ENCODE data around the gene STMND1. TPM values are rescaled to one million over a fixed set of nuclear protein-coding genes. Genes with fewer than 3 reads are reported as not detected.

Gene STMND1
- polyA plus RNA-seq (2011; rRNA removed), result not detected in 2 replicates
- polyA plus RNA-seq (2012; cell fraction: cytosol; rRNA removed), result not detected in 2 replicates
- polyA plus RNA-seq (2012; cell fraction: nucleus; rRNA removed), result not detected in 2 replicates
- not detected in 3 replicates for polyA plus RNA-seq (2017; fragmentation: RNase III; extraction: RNeasy Plus Mini Kit Qiagen cat#74134 plus additional on column Dnase treatment)
- polyA minus RNA-seq (2011; rRNA and poly(A)+ RNA removed), result not detected in 2 replicates

DNA sequence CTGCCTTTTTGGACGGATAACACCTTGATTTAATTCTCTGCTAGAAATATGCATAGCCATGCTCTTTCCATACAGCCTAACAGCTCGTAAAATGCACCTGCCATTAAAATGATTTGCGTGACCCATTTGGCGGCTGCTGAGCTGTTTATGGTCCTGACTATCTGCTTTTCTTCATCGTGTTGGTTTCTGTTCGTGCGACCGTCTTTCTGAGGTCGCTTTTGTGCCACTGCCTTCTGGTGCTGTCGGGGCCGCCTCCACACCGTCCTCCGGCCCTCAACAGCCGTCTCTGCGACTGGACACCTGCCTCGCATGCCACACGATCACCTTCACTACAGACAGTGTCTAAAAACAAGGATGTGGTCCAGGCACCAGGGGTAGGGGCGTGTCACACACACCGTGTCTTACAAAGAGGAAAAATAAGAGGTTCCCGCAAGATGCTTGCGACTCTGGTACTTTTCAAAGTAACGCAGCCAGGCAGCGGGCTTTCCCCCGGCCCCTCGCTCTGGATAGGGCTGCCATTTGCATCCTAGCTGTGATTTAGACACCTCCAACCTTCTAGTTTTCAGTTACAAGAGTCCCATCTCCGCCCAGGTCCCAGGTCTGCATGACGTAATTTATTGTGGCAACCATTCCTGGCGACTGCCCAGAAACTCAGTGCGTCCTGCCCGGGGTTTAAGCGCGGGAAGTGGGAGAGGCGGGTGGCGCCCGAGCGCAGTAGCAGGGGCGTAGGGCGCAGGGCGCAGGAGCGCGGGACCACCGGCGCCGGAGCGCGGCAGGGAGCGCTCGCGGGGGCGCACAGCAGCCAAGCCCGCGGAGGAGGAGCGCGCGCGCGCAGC is at the start of gene STMND1:
Gene STMND1, plus strand, starts transcription at position 629 of the 836 bp plus-strand sequence. CDS start 208 bp downstream, outside the sequence.
- Histone ChIP-seq H3K4me2 (peak within 1 kb of the TSS; percentile 98), H3K4me3 (peak within 1 kb of the TSS; percentile 59), H3K27ac (peak within 1 kb of the TSS in 1 of 2 experiments; percentile 40; a peak in 3 of 6 replicates), H3K9me3 (no peaks in the 10 kb centered on the region), H3K4me1 (no peaks in the 10 kb centered on the region; the same call in 2 of the 3 replicates)
- 7% methylated on average over 28 of the region's 57 CpGs for WGBS (ENCODE audit: missing lambda C conversion rate)
- no peak for FAIRE-seq
- DNase-seq (ENCODE audit: low read depth in 1 of 2, low spot score in 1 of 2), result peak; percentile 27
- peak; percentile 57 to 63; a peak in 4 of 6 replicates for ATAC-seq
- POLR2A ChIA-PET, result no interaction called here
- CTCF ChIA-PET, result no interaction called here
- TF ChIP-seq JUN (IDR thresholded peaks at IDR 0.05) (no peak), CBX8 (IDR thresholded peaks at IDR 0.05) (0 out of 2 replicates have a peak, but pooled peaks have one; percentile 15)

DNA sequence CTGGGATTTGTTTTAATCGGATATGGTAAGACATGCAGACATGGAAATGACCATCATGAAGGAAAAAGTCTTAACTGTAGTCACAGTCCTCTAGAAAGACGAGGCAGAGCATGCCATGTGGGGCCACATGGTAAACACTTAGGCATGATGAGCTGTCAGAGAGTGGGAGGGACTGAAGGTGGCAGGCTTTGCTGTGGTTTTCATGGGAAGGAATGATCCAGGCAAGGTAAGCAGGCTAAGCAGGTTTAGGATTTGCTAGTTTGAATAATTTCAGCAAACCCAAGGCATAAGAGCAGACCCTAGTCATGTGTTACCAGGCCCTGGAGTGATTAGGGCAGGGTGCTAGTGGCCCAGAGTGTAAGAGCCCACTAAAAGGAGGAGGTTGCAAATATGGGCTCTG is 47.2 kb upstream of the STMND1 start:
- no peaks in the 10 kb centered on the region for H3K4me1 ChIP-seq
- H3K4me3 ChIP-seq, result no peak overlapping the region
- no peak overlapping the region for H3K4me2 ChIP-seq
- FAIRE-seq (no peak), DNase-seq (ENCODE audit: low read depth in 1 of 2, low spot score in 1 of 2) (no peak), ATAC-seq (no peak)
- POLR2A ChIA-PET, result no interaction called here
- CTCF ChIA-PET, result no interaction called here
- no peaks in the 10 kb centered on the region for H3K9me3 ChIP-seq
- TF ChIP-seq FOSB (CRISPR knock-in tag; IDR thresholded peaks at IDR 0.05) (no peak), CHD4 (IDR thresholded peaks at IDR 0.05; ENCODE audit: borderline replicate concordance) (no peak), HDAC2 (IDR thresholded peaks at IDR 0.05) (no peak), RFX5 (IDR thresholded peaks at IDR 0.05) (no peak)
- 39% methylated on average over 2 of the region's 2 CpGs for WGBS (ENCODE audit: missing lambda C conversion rate)
- no peak overlapping the region for H3K27ac ChIP-seq

DNA sequence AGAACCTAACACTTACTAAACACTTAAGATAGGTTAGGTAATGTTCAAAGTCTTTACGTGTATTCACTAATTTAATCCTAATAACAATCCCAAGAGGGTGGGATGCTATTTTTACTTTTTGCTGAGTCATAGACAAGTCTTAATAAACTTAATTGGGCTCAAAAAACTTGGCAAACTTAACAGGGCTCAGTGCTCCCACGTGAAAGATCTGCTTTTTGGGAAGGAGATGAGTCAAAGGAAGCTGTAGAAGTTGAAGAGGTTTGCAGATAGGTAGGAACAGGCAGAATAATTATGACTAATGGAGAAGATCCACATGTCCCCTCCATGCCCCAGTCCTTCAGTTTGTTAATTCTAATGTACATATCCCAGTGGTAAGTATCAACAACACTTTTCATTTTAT is 44.5 kb upstream of the STMND1 start:
- Histone ChIP-seq H3K27ac (no peak overlapping the region), H3K4me1 (no peaks in the 10 kb centered on the region), H3K9me3 (no peaks in the 10 kb centered on the region), H3K4me2 (no peak overlapping the region), H3K4me3 (no peak overlapping the region)
- TF ChIP-seq CBX2 (IDR thresholded peaks at IDR 0.05; ENCODE audit: borderline replicate concordance, low read depth) (no peak), NFE2L2 (conservative IDR thresholded peaks at IDR 0.05; ENCODE audit: low read length) (peak; percentile 53), MAFK (IDR thresholded peaks at IDR 0.05; ENCODE audit: partially characterized antibody) (peak; percentile 65), NR3C1 (IDR thresholded peaks at IDR 0.05) (no peak)
- TF ChIP-seq, protein P1, sequence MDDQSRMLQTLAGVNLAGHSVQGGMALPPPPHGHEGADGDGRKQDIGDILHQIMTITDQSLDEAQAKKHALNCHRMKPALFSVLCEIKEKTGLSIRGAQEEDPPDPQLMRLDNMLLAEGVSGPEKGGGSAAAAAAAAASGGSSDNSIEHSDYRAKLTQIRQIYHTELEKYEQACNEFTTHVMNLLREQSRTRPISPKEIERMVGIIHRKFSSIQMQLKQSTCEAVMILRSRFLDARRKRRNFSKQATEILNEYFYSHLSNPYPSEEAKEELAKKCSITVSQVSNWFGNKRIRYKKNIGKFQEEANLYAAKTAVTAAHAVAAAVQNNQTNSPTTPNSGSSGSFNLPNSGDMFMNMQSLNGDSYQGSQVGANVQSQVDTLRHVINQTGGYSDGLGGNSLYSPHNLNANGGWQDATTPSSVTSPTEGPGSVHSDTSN (IDR thresholded peaks at IDR 0.05), result no peak
- TF ChIP-seq, protein P2, sequence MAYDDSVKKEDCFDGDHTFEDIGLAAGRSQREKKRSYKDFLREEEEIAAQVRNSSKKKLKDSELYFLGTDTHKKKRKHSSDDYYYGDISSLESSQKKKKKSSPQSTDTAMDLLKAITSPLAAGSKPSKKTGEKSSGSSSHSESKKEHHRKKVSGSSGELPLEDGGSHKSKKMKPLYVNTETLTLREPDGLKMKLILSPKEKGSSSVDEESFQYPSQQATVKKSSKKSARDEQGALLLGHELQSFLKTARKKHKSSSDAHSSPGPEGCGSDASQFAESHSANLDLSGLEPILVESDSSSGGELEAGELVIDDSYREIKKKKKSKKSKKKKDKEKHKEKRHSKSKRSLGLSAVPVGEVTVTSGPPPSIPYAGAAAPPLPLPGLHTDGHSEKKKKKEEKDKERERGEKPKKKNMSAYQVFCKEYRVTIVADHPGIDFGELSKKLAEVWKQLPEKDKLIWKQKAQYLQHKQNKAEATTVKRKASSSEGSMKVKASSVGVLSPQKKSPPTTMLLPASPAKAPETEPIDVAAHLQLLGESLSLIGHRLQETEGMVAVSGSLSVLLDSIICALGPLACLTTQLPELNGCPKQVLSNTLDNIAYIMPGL (CRISPR knock-in tag; IDR thresholded peaks at IDR 0.05; ENCODE audit: borderline replicate concordance), result no peak
- CTCF ChIA-PET, result interaction anchor here (0.7 kb wide), 1 partner anchor 69 kb away, joined by 3 read pairs; no protein-coding TSS in a partner anchor
- POLR2A ChIA-PET, result no interaction called here
- ATAC-seq (no peak), DNase-seq (ENCODE audit: low read depth in 1 of 2, low spot score in 1 of 2) (no peak), FAIRE-seq (no peak)
- 52% methylated on average over 2 of the region's 2 CpGs for WGBS (ENCODE audit: missing lambda C conversion rate)

DNA sequence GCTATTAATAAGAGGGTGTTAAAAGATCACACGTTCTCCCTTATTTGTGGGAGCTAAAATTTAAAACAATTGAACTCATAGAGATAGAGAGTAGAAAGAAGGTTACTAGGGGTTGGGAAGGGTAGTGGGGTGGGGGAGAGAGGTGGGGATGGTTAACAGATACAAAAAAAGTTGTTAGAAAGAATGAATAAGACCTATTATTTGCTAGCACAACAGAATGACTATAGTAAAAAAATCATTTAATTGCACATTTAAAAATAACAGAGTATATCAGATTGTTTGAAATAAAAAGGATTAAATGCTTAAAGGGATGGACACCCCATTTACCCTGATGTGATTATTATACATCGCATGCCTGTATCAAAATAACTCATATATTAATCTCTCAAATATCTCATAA is 43.3 kb upstream of the STMND1 start:
- FAIRE-seq (no peak), ATAC-seq (no peak), DNase-seq (ENCODE audit: low read depth in 1 of 2, low spot score in 1 of 2) (no peak)
- Histone ChIP-seq H3K9me3 (no peaks in the 10 kb centered on the region), H3K27ac (no peak overlapping the region), H3K4me1 (no peaks in the 10 kb centered on the region), H3K4me2 (no peak overlapping the region), H3K4me3 (no peak overlapping the region)
- 51% methylated on average over 2 of the region's 2 CpGs for WGBS (ENCODE audit: missing lambda C conversion rate)
- POLR2A ChIA-PET, result no interaction called here
- TF ChIP-seq, protein P2 (CRISPR knock-in tag; IDR thresholded peaks at IDR 0.05; ENCODE audit: borderline replicate concordance), result no peak
- TF ChIP-seq NPAS2 (CRISPR knock-in tag; IDR thresholded peaks at IDR 0.05; ENCODE audit: borderline replicate concordance) (no peak), FOSB (CRISPR knock-in tag; IDR thresholded peaks at IDR 0.05) (no peak), ESRRA (IDR thresholded peaks at IDR 0.05; ENCODE audit: borderline replicate concordance, low read length) (no peak), RFX5 (IDR thresholded peaks at IDR 0.05) (no peak), MAZ (IDR thresholded peaks at IDR 0.05; ENCODE audit: borderline replicate concordance, low read depth, low read length) (no peak), NFE2L2 (conservative IDR thresholded peaks at IDR 0.05; ENCODE audit: low read length) (no peak), SMC3 (IDR thresholded peaks at IDR 0.05) (no peak)
- TF ChIP-seq, protein P3, sequence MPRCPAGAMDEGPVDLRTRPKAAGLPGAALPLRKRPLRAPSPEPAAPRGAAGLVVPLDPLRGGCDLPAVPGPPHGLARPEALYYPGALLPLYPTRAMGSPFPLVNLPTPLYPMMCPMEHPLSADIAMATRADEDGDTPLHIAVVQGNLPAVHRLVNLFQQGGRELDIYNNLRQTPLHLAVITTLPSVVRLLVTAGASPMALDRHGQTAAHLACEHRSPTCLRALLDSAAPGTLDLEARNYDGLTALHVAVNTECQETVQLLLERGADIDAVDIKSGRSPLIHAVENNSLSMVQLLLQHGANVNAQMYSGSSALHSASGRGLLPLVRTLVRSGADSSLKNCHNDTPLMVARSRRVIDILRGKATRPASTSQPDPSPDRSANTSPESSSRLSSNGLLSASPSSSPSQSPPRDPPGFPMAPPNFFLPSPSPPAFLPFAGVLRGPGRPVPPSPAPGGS (IDR thresholded peaks at IDR 0.05), result no peak
- CTCF ChIA-PET, result no interaction called here
